ENCODE results near the gene OBSL1. TPM values are rescaled to one million over a fixed set of nuclear protein-coding genes. Genes with fewer than 3 reads are reported as not detected.

The OBSL1 gene
- total RNA-seq, 1 experiment from 2014 or later, result 25.5 TPM

DNA sequence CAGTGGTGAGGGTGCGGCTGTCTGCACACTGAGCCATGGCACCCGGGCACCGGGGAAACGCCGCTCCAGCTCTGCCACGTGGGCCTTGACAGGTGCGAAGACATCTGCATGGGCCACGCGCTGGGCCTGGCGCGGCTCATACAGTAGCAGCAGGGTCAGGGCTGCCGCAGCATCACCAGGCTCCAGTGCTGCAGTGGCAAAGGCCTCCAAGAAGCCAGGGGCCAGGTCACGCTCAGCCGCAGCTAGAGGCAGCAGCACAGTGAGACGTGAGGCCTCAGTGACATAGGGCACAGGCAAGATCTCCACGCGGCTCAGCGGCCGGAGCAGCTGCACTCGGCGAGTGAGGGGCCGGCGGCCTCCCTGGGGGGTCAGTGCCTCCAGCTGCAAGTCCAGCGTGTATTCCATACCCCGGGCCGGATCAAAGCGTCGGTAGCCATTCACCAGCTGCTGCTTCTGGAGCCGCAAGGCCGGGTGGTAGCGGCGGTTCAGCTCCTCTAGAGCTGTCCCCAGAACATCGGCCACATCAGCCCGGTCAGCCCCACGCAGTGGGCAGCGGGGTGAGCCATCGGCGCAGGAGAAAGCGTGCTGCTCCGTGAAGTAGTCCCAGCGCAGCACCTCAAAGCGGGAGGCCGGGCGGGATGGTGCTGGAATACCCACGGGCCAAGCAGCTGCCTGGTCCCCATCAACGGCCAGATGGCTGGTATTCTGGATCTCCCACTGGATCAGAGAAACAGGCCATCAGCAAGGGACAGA, 31.2 kb downstream of the OBSL1 start:
- POLR2A ChIA-PET, result interaction anchor here (0.6 to 0.9 kb wide), 2 partner anchors 98 kb away, joined by 3 to 6 read pairs; no protein-coding TSS in a partner anchor
- in situ Hi-C loops (cut with HindIII; ENCODE audit: low pct_unique_long_range_greater_than_20kb, low sequenced_read_pairs), result no loop called here
- peaks cover 9% of the 10 kb centered on the region; the same call in 1 of the 2 replicates for H3K4me1 ChIP-seq (ENCODE audit: control insufficient read depth, insufficient read depth, low read length)

DNA sequence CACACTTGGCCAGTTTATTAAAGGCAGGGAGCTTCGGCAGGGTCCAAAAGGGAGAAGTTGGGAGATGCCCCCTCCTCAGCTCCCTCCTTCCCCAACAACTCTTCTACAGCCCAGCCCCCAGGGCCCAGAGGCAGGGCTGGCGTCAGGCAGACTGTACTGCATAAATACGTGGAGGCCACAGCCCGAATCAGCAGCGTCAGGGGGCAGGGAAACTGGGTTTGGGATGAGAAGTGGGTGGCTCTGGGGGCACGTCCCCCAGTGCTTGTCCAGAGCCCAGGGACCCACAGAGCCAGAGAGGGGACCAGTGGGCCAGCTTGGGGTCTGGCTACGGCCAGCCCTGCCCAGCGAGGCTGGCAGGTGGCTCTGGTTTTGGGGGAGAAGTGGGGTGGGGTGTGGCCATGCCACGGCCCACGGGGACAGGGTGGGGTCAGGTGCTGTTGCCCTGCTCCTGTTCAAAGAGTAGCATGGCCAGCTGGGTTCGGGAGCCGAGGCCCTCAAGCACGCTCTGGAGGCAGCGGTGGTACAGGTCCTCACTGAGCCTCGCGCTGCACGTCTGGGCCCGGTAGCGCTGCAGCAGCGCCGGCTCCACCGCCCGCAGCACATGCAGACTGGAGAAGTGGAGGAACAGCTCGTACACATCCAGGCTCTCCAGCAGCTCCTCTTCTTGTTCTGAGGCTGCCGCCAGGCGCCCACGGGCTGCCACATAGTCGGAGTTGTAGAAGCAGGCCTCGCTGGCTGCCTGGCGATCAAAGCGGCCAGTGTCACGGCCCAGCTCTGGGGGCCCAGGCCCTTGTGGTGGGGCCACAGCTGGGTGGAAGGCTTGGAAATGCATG, 32.2 kb downstream of the OBSL1 start:
- CTCF ChIA-PET, result interaction anchor here (0.8 kb wide), 1 partner anchor 32 kb away, joined by 3 read pairs; no protein-coding TSS in a partner anchor
- no peak for DNase-seq (ENCODE audit: low read depth, low spot score)
- TF ChIP-seq, protein P1, sequence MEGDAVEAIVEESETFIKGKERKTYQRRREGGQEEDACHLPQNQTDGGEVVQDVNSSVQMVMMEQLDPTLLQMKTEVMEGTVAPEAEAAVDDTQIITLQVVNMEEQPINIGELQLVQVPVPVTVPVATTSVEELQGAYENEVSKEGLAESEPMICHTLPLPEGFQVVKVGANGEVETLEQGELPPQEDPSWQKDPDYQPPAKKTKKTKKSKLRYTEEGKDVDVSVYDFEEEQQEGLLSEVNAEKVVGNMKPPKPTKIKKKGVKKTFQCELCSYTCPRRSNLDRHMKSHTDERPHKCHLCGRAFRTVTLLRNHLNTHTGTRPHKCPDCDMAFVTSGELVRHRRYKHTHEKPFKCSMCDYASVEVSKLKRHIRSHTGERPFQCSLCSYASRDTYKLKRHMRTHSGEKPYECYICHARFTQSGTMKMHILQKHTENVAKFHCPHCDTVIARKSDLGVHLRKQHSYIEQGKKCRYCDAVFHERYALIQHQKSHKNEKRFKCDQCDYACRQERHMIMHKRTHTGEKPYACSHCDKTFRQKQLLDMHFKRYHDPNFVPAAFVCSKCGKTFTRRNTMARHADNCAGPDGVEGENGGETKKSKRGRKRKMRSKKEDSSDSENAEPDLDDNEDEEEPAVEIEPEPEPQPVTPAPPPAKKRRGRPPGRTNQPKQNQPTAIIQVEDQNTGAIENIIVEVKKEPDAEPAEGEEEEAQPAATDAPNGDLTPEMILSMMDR (IDR thresholded peaks at IDR 0.05), result no peak
- TF ChIP-seq SIN3A (IDR thresholded peaks at IDR 0.05; ENCODE audit: borderline replicate concordance, insufficient read depth, low read depth, low read length), result no peak
- no peak for TF ChIP-seq TCF7L2 (IDR thresholded peaks at IDR 0.05; ENCODE audit: low read depth, low read length)
- no peak for TF ChIP-seq POLR2AphosphoS5 (IDR thresholded peaks at IDR 0.05; ENCODE audit: low read depth, low read length)
- TF ChIP-seq, protein P2, sequence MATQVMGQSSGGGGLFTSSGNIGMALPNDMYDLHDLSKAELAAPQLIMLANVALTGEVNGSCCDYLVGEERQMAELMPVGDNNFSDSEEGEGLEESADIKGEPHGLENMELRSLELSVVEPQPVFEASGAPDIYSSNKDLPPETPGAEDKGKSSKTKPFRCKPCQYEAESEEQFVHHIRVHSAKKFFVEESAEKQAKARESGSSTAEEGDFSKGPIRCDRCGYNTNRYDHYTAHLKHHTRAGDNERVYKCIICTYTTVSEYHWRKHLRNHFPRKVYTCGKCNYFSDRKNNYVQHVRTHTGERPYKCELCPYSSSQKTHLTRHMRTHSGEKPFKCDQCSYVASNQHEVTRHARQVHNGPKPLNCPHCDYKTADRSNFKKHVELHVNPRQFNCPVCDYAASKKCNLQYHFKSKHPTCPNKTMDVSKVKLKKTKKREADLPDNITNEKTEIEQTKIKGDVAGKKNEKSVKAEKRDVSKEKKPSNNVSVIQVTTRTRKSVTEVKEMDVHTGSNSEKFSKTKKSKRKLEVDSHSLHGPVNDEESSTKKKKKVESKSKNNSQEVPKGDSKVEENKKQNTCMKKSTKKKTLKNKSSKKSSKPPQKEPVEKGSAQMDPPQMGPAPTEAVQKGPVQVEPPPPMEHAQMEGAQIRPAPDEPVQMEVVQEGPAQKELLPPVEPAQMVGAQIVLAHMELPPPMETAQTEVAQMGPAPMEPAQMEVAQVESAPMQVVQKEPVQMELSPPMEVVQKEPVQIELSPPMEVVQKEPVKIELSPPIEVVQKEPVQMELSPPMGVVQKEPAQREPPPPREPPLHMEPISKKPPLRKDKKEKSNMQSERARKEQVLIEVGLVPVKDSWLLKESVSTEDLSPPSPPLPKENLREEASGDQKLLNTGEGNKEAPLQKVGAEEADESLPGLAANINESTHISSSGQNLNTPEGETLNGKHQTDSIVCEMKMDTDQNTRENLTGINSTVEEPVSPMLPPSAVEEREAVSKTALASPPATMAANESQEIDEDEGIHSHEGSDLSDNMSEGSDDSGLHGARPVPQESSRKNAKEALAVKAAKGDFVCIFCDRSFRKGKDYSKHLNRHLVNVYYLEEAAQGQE (IDR thresholded peaks at IDR 0.05; ENCODE audit: insufficient read depth in 1 of 2, low read depth in 2 of 2, low read length in 1 of 2), result no peak
- no peak for ATAC-seq
- POLR2A ChIA-PET, result interaction anchor here (0.9 kb wide), 1 partner anchor 99 kb away, joined by 3 read pairs; no protein-coding TSS in a partner anchor
- Histone ChIP-seq H3K4me1 (ENCODE audit: control insufficient read depth, insufficient read depth, low read length) (peaks cover 9% of the 10 kb centered on the region; the same call in 1 of the 2 replicates), H3K9me3 (ENCODE audit: control insufficient read depth, insufficient read depth, low read depth, low read length) (no peaks in the 10 kb centered on the region), H3K27ac (ENCODE audit: low read length) (no peak overlapping the region), H3K27me3 (ENCODE audit: control insufficient read depth, insufficient read depth, low read length) (no peaks in the 10 kb centered on the region), H3K36me3 (ENCODE audit: control insufficient read depth, insufficient read depth, low read length) (0 out of 2 replicates have a peak, but pooled peaks cover 2% of the 10 kb centered on the region), H3K4me3 (ENCODE audit: low read depth in 2 of 2, low read length in 2 of 2) (no peak overlapping the region)
- intact Hi-C loops (cut with micrococcal nuclease; ENCODE audit: unreplicated experiment) (loop anchor here (1.0 kb wide), 1 partner anchor 103 kb away; no protein-coding TSS in a partner anchor), in situ Hi-C loops (cut with HindIII; ENCODE audit: low pct_unique_long_range_greater_than_20kb, low sequenced_read_pairs) (no loop called here)
- no TSS peak for BruUV-seq (replicated peaks)

More for the DNA sequence above, 31.2 kb downstream of the OBSL1 start:
- Histone ChIP-seq H3K27me3 (ENCODE audit: control insufficient read depth, insufficient read depth, low read length) (no peaks in the 10 kb centered on the region), H3K27ac (ENCODE audit: low read length) (no peak overlapping the region), H3K36me3 (ENCODE audit: control insufficient read depth, insufficient read depth, low read length) (0 out of 2 replicates have a peak, but pooled peaks cover 2% of the 10 kb centered on the region), H3K9me3 (ENCODE audit: control insufficient read depth, insufficient read depth, low read depth, low read length) (no peaks in the 10 kb centered on the region), H3K4me3 (ENCODE audit: low read depth in 2 of 2, low read length in 2 of 2) (no peak overlapping the region)
- DNase-seq (ENCODE audit: low read depth, low spot score) (no peak), ATAC-seq (no peak)
- BruUV-seq (replicated peaks), result no TSS peak
- CTCF ChIA-PET, result interaction anchor here (1.0 to 1.3 kb wide), 2 partner anchors 103 to 149 kb away, joined by 3 to 4 read pairs; no protein-coding TSS in a partner anchor
- intact Hi-C loops (cut with micrococcal nuclease; ENCODE audit: unreplicated experiment), result loop anchor here (5.0 kb wide), 1 partner anchor 87 kb away; the partner anchor contains the start of gene SLC4A3
- TF ChIP-seq TCF7L2 (IDR thresholded peaks at IDR 0.05; ENCODE audit: low read depth, low read length), result no peak
- no peak for TF ChIP-seq POLR2AphosphoS5 (IDR thresholded peaks at IDR 0.05; ENCODE audit: low read depth, low read length)

All from Panc1 (cell line).